ENCODE measurements around the gene CSAD.
"Not testable (repeated sequence)": the region's sequence is repeated elsewhere in the genome, so short reads cannot be mapped to it uniquely, and the experiment has no call there.

CSAD gene

GRCh38 chr12:53207042-53207441, 26.3 kb upstream of the CSAD start, which contains the start of gene ITGB7:
TSS of gene ITGB7 (minus strand) at chr12:53207251. CDS start at chr12:53200443, 6,808 bp downstream.
- H3K4me3 ChIP-seq (ENCODE audit: control insufficient read depth, low read depth, low read length): no peak within 1 kb of the TSS
- DNase-seq (ENCODE audit: low read depth): no peak
- TF ChIP-seq CTCF (IDR thresholded peaks at IDR 0.05; ENCODE audit: control insufficient read depth, insufficient read depth, low read depth, low read length, missing control alignments): no peak

- DNase-seq (ENCODE audit: low read depth): no peak
- no peak for TF ChIP-seq CTCF (IDR thresholded peaks at IDR 0.05; ENCODE audit: control insufficient read depth, insufficient read depth, low read depth, low read length, missing control alignments)
- H3K4me3 ChIP-seq (ENCODE audit: control insufficient read depth, low read depth, low read length): no peak overlapping the region
Measured at GRCh38 chr12:53205747-53206419, 25.2 kb upstream of the CSAD start.

- no peak for TF ChIP-seq CTCF (IDR thresholded peaks at IDR 0.05; ENCODE audit: control insufficient read depth, insufficient read depth, low read depth, low read length, missing control alignments)
- DNase-seq (ENCODE audit: low read depth): no peak
- no peak overlapping the region for H3K4me3 ChIP-seq (ENCODE audit: control insufficient read depth, low read depth, low read length)
Measured at GRCh38 chr12:53204351-53204750, 23.6 kb upstream of the CSAD start.

GRCh38 chr12:53202316-53202715, 21.6 kb upstream of the CSAD start:
- H3K4me3 ChIP-seq (ENCODE audit: control insufficient read depth, low read depth, low read length): not testable (repeated sequence)

GRCh38 chr12:53201639-53202038, 20.9 kb upstream of the CSAD start:
- no peak for TF ChIP-seq CTCF (IDR thresholded peaks at IDR 0.05; ENCODE audit: control insufficient read depth, insufficient read depth, low read depth, low read length, missing control alignments)
- H3K4me3 ChIP-seq (ENCODE audit: control insufficient read depth, low read depth, low read length): no peak overlapping the region
- DNase-seq (ENCODE audit: low read depth): no peak

More at GRCh38 chr12:53202316-53202715, 21.6 kb upstream of the CSAD start:
- not testable (repeated sequence) for DNase-seq (ENCODE audit: low read depth)

- DNase-seq (ENCODE audit: low read depth): no peak
- no peak for TF ChIP-seq CTCF (IDR thresholded peaks at IDR 0.05; ENCODE audit: control insufficient read depth, insufficient read depth, low read depth, low read length, missing control alignments)
- H3K4me3 ChIP-seq (ENCODE audit: control insufficient read depth, low read depth, low read length): no peak overlapping the region
Measured at GRCh38 chr12:53201177-53201541, 20.4 kb upstream of the CSAD start.

- H3K4me3 ChIP-seq (ENCODE audit: control insufficient read depth, low read depth, low read length): no peak overlapping the region
- no peak for TF ChIP-seq CTCF (IDR thresholded peaks at IDR 0.05; ENCODE audit: control insufficient read depth, insufficient read depth, low read depth, low read length, missing control alignments)
- DNase-seq (ENCODE audit: low read depth): no peak
Measured at GRCh38 chr12:53200458-53201176, 19.9 kb upstream of the CSAD start.
